Hematopoietic multipotent progenitor cell treated with erythropoietin and hydrocortisone succinate and interleukin-3 and kit ligand, for 15 days (in vitro differentiated cells): ENCODE measurements around the gene CP.

Source experiments
- DNase-seq: peaks from one replicate; pipeline ENCODE4 v3.0.0-alpha.2; 2015; ENCODE audit warnings: low spot score

The CP gene

DNA sequence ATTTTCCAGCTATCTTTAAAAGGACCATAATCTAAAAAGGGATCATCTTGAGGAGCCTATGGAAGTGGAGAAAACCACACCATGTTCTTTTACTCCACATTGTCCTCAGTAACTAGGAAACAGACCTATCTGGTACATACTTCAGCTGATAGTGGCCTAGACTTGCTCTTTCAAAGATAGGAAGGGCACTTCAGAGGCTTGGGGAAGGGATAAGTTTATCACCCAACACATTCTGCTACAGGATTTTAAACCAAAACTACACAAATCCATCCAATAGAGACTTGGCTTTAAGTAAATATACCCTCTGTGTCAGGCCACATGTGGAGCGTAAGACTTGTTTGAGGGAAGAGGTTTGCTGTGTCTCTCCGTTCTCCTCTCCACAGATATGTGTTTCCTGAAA is 35.4 kb downstream of the CP start:
- no peak for DNase-seq

DNA sequence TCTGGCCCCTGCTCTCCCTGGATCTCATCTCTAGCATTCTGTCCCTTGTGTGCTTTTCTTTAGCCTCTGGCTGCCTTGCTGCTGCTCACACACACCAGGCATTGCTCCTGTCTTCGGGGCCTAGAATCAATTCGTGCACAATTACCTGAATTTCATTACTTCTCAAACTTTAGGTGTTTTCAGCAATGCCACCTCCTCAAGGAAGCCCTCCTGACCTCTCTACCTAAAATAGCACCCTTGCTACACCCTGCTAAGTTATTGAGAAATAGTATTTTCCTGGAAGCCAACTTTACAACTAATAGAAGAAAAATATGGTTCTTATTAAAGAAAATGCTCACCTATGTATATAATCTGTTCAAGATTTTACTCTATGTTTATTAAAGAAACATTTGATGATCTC is 40.4 kb downstream of the CP start:
- DNase-seq = no peak

DNA sequence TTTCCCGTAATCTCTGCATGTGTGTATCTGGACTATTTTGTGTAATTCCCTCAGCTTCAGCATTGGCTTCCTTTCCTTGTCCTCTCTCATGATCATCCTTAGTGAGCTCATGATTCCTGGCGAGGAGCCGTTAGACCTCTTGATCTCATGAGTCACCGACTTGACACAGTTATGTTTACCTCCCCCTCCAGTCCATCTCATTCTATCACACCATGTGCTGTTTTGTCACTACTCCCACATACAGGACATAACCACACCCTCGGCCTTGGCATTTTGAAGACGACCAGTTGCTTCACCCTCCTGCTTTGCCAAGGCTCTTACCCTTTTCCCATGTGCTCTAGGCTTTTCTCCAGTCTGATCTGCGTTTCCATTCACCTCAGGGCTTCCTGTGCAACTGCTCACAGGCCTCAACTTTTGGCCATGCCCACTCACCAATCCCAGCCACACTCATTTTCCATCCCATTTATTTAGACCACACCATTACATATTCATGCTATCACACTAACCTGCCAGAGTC is 41.5 kb downstream of the CP start:
- no peak for DNase-seq

DNA sequence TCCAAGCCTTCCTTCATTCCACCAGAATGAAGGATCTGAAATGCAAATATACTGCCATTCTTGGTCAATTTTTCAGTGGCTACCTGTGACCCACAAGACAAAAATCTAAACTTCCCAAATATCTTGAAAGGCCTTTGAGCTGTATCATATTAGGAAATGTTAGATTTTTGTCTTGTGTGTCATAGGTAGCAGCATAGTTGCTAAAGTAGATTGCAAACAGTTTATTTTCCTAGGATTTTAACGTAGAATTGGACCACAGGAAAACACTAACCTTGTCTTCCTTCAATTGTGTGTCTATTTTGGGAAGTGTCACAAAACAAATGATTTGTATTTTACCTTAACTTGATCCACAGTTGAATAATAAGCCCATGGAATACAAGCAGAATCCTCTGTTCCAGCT is 42.4 kb downstream of the CP start:
- DNase-seq = no peak

DNA sequence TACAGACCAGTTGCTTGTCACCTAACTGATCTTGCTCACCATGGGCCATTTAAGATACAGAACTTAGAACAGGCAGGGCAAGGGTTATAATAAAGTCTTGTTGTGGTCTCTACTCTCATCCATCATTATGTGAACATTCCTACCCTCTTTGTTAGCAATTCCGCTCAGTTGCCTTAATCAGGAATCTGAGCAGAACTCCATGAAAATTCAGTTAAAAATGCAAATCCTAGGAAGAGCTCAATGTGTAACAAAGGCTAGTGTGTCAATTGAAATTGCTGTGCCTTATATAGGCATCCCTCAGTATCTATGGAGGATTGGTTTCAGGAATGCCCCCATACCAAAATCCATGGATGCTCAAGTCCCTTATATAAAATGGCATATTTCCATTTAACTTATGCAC is 44.5 kb downstream of the CP start:
- no peak for DNase-seq

DNA sequence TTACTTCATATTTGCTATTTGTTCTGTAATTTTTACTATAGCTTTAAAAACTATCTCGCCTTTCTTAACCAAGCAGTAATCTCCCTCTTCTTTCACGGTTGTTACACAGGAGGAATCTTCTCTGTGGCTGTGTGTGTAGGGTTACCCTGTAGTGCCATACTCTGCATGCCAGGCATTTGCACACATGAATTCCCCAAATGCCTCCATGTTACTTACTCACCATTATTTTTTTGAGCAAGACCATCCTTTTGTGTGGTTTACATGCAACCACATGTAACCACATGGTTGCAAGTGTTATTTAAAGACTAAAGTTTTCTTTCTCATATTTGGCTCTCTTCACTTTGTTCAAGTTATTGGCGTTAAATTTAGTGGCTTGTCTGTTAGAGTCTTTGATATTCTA is 46.7 kb downstream of the CP start:
- no peak for DNase-seq

DNA sequence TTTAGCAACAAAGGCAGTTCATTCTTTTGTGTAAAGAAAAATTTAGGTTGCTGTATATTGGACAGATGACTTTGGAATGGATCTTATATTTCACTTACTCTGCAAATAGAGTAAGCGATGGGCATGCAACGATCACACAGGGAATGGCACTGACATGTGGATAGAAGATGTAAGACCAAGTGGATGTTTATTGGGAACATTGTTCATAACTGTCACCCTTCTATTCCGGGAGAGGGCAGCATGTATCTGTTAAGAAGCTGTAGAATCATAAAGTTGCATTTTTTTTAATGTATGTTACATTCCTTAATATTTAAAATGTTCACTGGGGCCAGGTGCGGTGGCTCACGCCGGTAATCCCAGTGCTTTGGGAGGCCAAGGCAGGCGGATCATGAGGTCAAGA is 51.0 kb downstream of the CP start:
- no peak for DNase-seq

DNA sequence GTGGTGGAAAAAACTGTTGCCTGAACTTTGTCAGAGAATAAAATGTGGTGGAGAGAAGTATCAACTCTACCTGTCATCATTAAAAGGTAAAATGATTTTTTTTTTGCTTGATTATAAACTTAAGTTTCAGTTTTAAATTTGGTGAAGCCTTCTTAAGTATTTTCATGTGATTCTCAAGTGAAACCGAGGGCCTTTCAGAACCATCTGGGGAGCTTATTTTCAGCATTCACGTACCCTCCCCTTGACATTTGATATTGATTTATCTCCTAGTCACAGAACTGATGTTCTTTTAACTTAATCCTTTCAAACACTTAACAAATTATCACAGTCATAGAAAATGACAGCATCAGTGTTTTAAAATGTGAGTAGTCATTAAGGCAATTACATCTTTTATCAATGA is 53.7 kb downstream of the CP start:
- DNase-seq = no peak

DNA sequence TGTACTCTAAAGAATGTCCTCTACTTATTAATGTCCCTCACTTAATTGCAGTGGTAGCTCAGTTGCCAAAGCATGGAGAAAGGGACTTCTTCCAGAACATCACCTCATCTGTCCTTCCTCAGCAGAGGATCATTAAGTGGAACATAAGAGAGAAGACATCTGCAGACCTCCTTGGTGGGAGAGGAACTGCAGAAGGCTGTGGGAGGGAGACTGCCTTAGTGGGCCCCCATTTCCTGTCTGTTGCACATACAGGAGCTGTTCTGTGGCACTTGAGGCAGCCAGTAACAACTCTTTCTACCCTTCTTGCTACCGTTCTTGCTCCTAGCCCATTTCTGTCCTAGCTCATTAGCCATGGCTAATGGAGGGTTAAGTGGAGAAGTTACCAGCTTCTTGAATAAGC is 58.6 kb downstream of the CP start:
- no peak for DNase-seq

DNA sequence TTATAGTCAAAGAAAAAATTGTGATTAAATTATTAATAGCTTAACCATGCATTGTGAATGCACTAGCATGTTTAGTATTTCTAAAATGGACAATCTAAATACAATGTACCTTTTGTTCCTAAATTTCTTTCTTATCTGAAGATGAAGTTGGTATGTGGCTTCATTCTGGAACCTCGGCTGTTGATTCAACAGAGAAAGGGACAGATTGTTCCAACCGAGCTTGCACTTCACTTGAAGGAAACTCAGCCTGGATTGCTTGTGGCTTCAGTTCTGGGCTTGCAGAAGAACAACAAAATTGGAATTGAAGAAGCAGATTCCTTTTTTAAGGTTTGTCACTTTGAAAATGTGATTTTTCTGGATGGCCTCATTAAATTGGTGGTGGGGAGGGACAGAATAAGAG is 59.6 kb downstream of the CP start:
- no peak for DNase-seq

DNA sequence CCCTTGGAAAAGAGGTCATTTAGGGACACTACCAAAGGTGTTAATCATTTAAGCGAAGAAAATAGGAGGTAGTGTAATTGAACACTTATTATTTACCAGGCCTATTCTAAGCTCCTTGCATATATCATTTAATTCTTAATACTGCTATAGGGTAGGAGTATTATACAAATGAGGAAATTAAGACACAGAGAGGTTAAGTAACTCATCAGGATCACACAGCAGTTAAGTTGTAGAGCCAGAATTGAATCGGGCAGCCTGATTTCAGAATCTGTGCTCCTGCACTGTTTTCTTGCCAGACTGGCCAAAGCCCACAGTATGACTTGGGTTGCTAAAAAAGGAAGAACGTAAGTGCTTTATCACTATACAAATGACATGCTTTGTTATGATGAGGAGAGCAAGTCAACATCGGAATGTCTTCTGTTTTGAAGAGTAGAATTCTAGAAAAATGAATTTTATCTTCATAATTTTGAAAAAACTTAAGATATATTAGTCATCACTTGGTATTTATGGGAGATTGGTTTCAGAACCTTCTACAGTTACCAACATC is 60.8 kb downstream of the CP start:
- no peak for DNase-seq

DNA sequence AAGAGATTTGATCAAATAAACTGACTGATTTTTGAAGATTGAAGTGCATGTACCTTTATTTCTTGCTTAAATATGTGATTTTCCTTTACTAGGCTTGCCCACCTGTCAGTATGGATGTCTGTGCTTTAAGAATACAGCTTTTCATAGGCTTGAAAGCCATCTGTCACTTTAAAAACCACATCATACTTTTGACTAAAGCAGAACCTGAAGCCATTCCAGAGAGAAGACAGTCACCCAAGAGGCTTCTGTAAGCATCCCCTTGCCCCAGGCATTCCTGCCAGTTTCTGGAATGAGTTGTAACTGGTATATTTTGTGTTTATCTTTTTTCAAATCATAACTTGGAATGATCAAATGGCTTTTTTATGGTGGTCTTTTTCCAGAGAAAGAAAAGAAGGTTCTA is 68.2 kb downstream of the CP start:
- DNase-seq = no peak

DNA sequence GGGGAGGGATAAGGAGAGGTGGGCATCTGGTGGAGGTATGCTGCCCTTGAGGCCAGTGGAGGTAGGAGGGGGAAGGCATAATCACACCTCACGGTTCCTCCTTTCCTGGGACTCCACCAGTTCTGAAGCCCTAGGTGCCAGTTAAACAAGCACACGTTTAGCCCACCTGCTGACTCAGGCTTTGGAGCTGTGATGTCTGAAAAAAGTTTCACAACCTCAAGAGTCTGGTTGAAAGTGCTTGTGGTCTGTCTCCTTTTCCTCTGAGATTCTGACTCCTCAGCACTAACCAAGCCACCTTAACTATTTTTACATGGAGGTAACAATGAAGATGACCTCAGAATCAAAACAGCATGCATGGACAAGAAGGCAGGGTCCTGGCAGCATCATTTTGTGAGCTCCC is 69.2 kb downstream of the CP start:
- DNase-seq = no peak

DNA sequence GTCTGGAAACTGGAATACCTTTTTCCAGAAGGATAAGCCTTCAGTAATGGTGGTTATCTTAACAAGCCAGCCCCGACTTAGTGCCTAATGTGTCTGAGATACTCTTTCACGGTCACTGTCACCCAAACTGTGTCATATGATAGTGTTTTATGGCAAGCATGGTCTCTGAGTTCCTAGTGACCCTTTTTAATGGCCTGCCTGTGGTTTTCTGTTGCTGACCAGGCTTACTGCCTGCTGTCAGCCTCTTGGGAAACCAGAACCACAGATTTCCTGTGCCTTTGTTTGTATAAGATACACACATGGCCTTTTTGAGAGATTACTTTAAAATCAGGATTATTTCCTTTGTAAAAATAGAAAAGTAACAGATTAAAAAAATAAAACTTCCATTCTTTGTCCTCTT is 69.8 kb downstream of the CP start:
- no peak for DNase-seq

DNA sequence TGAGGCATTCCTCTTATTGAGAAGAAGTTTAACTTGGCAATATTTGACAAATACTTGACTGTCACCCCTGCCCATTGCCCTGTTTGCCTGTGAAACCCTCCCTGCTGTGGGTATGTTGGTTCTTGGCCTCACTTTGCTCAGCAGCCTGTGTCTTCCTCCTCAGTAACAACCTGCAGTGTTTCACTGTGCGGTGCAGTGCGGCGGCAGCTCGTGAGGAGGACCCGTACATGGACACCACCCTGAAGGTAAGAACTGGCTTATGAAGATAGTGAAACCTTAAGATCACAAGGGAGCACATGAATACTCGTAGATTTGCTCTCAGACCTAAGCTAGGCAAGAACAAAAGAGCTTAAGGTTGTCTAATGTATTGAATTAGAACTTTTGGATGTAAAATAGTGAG is 71.2 kb downstream of the CP start:
- DNase-seq = no peak

DNA sequence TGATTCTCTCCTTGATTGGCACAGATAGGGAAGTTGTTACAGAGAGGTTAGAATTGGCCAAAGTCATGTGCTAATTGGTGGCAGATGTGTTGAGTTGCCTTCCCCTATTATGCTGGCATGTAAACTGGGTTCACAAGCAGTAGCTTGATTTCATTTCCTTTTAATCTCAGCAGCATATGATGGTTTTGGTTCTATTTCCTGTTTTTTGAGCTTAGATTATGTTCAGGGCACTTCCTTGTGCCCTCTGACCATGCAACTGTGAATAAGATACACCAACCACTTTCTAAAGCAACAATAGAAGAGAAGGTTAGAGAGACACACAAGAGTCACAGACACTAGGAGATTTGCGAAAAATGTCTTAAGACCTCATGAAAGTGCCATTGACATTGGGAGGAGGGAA is 75.7 kb downstream of the CP start:
- DNase-seq = no peak

DNA sequence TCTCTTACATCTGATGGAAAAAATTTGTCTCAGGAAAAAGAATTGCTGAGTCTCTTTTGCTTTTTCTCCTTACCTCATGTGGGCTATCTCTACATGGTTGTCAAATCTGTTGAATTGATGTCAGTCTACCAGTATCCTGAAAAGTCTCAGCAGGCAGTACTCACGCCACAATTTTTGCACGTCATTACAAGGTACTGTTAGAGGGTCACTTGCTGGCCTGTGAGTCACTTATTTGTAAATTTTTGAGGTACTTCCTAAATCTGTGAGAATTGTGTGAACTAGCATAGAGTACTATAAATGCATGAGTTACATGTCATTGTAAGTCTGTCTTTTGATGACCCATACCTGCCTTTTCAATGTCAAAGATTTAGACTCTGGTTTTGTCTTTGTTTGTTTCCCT is 76.3 kb downstream of the CP start:
- DNase-seq = no peak

DNA sequence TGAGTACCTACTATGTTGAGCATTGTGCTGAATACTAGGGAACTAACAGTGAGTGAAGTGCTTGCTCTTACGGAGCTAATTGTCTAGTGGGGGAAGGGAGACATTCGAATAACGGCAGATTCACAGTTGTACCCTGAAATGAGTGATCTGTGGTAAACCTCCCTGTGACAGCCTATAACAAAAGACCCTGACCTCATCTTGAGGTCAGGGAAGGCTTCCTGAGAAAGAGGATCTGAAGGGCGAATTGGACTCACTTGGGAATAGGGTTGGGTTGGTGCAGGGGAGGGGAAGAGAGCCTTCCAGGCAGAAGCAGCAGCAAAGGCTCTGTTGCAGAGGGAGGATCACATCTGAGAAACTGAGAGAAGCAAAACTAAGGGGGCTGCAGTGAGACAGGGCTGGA is 78.9 kb downstream of the CP start:
- no peak for DNase-seq

DNA sequence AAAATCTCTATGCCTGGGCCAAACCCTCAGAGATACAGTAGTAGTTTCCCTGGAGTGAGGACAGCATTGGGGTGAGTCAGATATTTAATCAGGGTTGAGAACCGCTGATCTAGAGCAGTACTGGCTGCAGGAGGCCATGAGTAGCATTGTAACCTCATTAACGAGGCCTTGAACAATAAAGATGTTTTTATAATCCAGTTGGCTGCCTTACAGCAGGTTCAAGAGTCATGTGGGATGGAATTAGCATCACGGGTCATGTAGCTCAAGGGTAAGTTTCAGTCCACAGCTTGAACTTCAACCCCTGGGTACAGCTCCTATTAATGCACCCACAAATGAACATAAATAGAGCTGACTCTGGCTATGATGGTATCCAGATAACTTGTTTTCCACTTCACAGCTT is 87.1 kb downstream of the CP start:
- no peak for DNase-seq

DNA sequence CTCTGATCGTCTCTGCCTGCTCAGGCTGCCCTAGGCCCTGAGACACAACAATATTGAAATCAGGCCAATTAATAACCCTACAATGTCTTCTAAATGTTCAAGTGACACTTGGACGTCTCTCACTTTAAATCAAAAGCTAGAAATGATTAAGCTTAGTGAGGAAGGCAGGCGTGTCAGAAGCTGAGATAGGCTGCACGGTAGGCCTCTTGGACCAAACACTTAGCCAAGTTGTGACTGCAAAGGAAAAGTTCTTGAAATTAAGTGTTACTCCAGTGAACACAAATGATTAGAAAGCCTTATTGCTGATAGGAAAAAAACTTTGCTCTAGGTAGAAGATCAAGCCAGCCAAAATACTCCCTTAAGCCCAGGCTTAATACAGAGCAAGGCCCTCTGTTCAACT is 90.0 kb downstream of the CP start:
- DNase-seq = no peak

DNA sequence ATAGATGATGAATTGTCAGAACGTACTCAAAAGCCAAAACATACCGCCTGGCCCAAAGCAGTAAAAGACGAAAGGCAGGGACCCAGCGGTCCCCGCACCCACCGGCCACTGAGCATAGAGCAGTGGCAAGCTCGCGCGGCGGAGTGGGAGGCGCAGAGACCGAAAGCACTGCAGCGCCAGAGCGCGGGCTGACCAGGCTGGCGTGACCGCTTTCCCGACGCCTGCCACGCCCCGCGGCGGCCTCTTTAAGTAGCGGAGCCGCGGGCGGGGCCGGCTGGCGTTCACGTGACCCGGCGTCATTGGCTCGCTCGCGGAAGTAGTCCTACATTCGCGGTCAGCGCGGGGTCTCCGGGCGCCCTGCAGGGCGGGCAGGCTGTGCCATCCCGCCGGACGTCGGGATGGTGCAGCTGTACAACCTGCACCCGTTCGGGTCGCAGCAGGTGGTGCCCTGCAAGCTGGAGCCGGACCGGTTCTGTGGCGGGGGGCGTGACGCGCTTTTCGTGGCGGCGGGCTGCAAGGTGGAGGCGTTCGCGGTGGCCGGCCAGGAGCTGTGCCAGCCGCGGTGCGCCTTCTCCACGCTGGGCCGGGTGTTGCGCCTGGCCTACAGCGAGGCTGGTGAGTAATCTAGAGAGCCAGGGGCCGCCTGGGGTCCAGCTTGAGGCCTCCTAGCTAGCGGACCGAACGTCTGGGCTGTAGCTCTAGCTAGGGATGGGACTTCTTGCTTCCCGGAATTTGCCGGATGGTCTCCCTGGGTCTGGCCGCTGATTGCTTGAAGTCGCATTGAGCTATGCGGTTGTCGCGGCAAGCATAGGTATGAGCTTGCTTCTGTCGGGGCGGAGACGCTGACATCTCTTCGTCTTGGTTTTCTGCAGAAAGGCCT is 92.1 kb downstream of the CP start, which contains the start of gene HPS3:
Gene HPS3, plus strand, starts transcription at position 313 of the 880 bp plus-strand sequence. Its CDS starts 86 bp downstream, at position 399.
- peak; percentile 87 for DNase-seq

DNA sequence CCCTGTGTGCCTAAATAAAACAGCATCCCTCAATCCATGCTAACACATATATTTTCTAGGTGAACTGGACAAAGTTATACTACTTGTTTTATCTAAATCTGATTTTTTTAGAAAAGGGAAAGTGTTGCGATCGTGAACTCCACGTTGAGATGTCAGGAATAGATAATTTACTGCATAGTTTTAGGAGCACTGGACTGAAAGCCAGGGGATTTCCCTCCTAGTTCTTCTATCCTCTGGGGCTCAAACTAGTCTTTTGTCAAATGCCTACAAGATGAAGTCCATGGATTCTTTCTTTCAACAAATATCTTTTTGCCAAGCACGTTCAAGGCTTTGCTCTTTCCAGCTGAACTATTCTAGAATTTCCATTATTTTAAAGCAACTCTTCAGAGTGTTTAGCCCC is 92.8 kb downstream of the CP start:
- DNase-seq = no peak

DNA sequence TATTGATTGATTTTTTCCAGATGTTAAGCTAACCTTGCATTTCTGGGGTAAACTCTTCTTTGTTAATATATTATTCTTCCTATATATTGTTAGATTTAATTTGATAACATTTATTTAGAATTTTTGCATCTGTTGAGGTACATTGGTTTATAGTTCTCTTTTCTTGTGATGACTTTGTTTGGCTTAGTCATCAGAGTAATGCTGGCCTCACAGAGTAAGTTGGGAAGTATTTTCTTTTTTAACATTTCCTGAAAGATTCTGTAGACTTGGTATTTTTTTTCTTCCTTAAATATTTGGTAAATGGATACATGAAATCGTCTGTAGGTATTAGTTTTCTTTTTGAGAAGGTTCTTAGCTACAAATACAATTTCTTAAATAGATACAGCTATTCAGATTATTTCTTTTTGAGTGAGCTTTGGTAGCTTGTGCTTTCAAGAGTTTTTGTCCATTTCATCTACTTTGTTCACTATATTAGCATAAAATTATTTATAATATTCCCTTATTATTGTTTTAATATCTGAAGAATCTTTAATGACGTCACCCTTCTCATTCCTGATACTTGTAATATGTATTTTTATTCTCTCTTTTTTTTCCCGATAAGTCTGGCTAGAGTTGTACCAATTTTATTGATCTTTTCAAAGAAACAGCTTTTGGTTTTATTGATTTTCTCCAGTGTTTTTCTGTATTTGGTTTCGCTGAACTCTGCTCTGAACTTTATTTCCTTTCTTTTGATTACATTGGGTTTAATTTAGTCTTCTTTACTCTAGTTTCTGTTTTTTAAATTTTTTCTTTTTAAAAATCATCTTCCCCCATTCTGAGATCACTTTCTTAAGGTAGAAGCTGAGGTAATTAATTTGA is 98.7 kb downstream of the CP start:
- DNase-seq = no peak
